K562 (cell line): ENCODE data around the gene FRRS1L. TPM values are rescaled to one million over a fixed set of nuclear protein-coding genes. Genes with fewer than 3 reads are reported as not detected.

Experiments
- ARHGAP35 ChIP-seq: fragments of 450-650 bp; IDR thresholded peaks from 2 replicates; pipeline ENCODE4 v1.6.1; 2018; ENCODE audit not compliant: partially characterized antibody
- BACH1 ChIP-seq: fragments of 200-800 bp; sonication (Bioruptor generic); IDR thresholded peaks from 2 replicates; pipeline ENCODE4 v1.6.1; 2016; ENCODE audit warnings: missing genetic modification characterization, missing compliant biosample characterization
- C11orf30 ChIP-seq: fragments of 450-650 bp; IDR thresholded peaks from 2 replicates; pipeline ENCODE4 v1.6.1; 2016; ENCODE audit warnings: low read depth, mild to moderate bottlenecking
- CTBP1 ChIP-seq: fragments of 450-650 bp; IDR thresholded peaks from 2 replicates; pipeline ENCODE4 v1.6.1; 2016; ENCODE audit warnings: borderline replicate concordance
- ELF2 ChIP-seq: fragments of 250-450 bp; sonication (Bioruptor Pico); IDR thresholded peaks from 2 replicates; pipeline ENCODE4 v1.5.0; 2021; ENCODE audit warnings: mild to moderate bottlenecking
- MEF2D ChIP-seq: conservative IDR thresholded peaks from 2 replicates; pipeline ENCODE4 v1.6.1; 2016; ENCODE audit warnings: low read depth, missing genetic modification characterization, missing compliant biosample characterization
- POLR3G ChIP-seq: IDR thresholded peaks from 2 replicates; pipeline ENCODE4 v1.6.1; 2011; ENCODE audit not compliant: insufficient read length, insufficient replicate concordance; ENCODE audit errors: extremely low read depth
- SMARCC2 ChIP-seq: fragments of 450-650 bp; IDR thresholded peaks from 2 replicates; pipeline ENCODE4 v1.6.1; 2017; ENCODE audit warnings: antibody characterized with exemption, moderate library complexity, mild to moderate bottlenecking, low read depth
- TEAD2 ChIP-seq: fragments of 450-650 bp; IDR thresholded peaks from 2 replicates; pipeline ENCODE4 v1.6.1; 2016; ENCODE audit warnings: missing genetic modification characterization, control low read depth, missing compliant biosample characterization
- TEAD4 ChIP-seq, 2 experiments: sonication (generic) in 1 of 2; formaldehyde crosslinking in 1 of 2; IDR thresholded peaks; 2 replicates each; pipeline versions ENCODE4 v1.6.1 to v1.8.0; 2012 to 2022; ENCODE audit warnings: borderline replicate concordance in 1 of 2, inconsistent platforms in 1 of 2, low read length in 1 of 2, mild to moderate bottlenecking in 1 of 2, missing genetic modification reagents in 1 of 2
- TRIM24 ChIP-seq, 2 experiments: fragments of 450-650 bp; IDR thresholded peaks; 2 replicates each; pipeline ENCODE4 v1.6.1; 2016
- ZNF224 ChIP-seq: sonication (generic); formaldehyde crosslinking; IDR thresholded peaks from 2 replicates; pipeline ENCODE4 v1.8.0; 2022; ENCODE audit warnings: mild to moderate bottlenecking, missing genetic modification reagents
- ZNF232 ChIP-seq: sonication (generic); formaldehyde crosslinking; IDR thresholded peaks from 2 replicates; pipeline ENCODE4 v1.8.0; 2022; ENCODE audit warnings: mild to moderate bottlenecking, missing genetic modification reagents
- polyA plus RNA-seq, 8 experiments: library from polyadenylated mRNA; depleted of rRNA in 4 of 8; stranded (reverse) in 5 of 8; unstranded in 3 of 8; fragments of >200 nt; fragmentation: Nextera tagmentation in 2 of 8; fragmentation: Illumina TruSeq in 1 of 8; extraction: Ambion mirVana in 2 of 8; extraction: Trizol in 1 of 8; gene quantifications; 2 replicates each; pipeline versions ENCODE4 v1.2.1 to v1.2.3, GENCODE V29; 2011 to 2014; ENCODE audit warnings: inconsistent platforms in 1 of 8, missing spikeins in 1 of 8
- total RNA-seq, 7 experiments: library from RNA; depleted of rRNA in 6 of 7; stranded (reverse); fragments of >200 nt in 6 of 7; fragmentation: Illumina TruSeq in 2 of 7; extraction: Trizol in 2 of 7; gene quantifications; 2 replicates each; pipeline versions ENCODE4 v1.2.1 to v1.2.3, GENCODE V29; 2011 to 2021; ENCODE audit warnings: low replicate concordance in 1 of 7
- TF ChIP-seq, protein P1 (sequence below): fragments of 200-600 bp; sonication (generic); IDR thresholded peaks from one replicate; pipeline ENCODE4 v1.6.1; 2012; ENCODE audit warnings: mild to moderate bottlenecking, low read depth, low read length, inconsistent platforms
- TF ChIP-seq, protein P2 (sequence below): fragments of 250-450 bp; sonication (Bioruptor Pico); IDR thresholded peaks from 2 replicates; pipeline ENCODE4 v1.5.0; 2020; ENCODE audit warnings: mild to moderate bottlenecking

The FRRS1L gene
- total and polyA plus RNA-seq, 9 of the 15 experiments (the other 6 are each of a cell fraction or from before 2014, with no cell fraction given) = under 0.01 to 0.04 (median 0.03) TPM; not detected in 5

DNA sequence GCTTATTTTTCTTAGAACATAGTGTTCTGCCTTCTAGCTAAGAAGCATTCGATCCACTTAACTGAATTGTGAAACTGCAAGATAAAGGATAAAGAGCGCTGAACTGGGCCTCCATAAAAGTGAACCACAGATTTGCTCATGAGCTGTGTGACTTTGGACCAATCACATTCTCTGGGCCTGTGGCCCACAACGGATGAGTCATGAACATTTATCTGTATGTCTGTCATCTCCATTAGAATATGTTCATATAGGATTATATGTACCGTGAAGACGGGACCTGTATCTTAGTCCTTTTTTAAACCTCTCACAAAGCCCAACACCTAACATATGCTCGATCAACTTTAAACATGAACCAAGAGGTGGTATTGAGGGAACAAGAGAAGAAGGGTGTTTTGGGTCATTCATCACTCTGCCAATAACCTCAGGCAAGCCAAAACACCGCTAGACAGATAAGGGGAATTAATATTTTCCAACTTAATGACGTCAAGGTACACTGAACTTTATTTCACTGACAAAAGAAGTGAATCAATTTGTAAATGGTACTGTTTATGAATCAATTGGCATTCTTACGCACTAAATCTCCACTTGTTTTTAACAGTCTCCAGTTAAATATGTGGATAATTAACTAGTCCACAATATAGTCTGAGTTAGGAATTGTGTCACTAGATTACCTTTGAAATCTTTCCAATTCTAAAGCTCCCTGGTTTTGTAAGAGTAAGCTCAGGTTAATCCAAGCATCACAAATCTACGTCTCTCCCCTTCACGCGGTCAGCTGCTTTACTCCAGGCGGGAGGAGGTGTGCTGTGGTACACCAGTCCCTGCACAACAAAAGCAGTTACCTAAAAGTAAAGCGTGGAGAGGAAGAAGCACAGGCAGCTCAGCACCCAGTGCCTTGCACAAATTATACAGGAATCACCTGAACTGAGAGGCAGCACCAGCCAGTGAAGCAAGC, 48.9 kb downstream of the FRRS1L start (continued):
- TF ChIP-seq, protein P1, sequence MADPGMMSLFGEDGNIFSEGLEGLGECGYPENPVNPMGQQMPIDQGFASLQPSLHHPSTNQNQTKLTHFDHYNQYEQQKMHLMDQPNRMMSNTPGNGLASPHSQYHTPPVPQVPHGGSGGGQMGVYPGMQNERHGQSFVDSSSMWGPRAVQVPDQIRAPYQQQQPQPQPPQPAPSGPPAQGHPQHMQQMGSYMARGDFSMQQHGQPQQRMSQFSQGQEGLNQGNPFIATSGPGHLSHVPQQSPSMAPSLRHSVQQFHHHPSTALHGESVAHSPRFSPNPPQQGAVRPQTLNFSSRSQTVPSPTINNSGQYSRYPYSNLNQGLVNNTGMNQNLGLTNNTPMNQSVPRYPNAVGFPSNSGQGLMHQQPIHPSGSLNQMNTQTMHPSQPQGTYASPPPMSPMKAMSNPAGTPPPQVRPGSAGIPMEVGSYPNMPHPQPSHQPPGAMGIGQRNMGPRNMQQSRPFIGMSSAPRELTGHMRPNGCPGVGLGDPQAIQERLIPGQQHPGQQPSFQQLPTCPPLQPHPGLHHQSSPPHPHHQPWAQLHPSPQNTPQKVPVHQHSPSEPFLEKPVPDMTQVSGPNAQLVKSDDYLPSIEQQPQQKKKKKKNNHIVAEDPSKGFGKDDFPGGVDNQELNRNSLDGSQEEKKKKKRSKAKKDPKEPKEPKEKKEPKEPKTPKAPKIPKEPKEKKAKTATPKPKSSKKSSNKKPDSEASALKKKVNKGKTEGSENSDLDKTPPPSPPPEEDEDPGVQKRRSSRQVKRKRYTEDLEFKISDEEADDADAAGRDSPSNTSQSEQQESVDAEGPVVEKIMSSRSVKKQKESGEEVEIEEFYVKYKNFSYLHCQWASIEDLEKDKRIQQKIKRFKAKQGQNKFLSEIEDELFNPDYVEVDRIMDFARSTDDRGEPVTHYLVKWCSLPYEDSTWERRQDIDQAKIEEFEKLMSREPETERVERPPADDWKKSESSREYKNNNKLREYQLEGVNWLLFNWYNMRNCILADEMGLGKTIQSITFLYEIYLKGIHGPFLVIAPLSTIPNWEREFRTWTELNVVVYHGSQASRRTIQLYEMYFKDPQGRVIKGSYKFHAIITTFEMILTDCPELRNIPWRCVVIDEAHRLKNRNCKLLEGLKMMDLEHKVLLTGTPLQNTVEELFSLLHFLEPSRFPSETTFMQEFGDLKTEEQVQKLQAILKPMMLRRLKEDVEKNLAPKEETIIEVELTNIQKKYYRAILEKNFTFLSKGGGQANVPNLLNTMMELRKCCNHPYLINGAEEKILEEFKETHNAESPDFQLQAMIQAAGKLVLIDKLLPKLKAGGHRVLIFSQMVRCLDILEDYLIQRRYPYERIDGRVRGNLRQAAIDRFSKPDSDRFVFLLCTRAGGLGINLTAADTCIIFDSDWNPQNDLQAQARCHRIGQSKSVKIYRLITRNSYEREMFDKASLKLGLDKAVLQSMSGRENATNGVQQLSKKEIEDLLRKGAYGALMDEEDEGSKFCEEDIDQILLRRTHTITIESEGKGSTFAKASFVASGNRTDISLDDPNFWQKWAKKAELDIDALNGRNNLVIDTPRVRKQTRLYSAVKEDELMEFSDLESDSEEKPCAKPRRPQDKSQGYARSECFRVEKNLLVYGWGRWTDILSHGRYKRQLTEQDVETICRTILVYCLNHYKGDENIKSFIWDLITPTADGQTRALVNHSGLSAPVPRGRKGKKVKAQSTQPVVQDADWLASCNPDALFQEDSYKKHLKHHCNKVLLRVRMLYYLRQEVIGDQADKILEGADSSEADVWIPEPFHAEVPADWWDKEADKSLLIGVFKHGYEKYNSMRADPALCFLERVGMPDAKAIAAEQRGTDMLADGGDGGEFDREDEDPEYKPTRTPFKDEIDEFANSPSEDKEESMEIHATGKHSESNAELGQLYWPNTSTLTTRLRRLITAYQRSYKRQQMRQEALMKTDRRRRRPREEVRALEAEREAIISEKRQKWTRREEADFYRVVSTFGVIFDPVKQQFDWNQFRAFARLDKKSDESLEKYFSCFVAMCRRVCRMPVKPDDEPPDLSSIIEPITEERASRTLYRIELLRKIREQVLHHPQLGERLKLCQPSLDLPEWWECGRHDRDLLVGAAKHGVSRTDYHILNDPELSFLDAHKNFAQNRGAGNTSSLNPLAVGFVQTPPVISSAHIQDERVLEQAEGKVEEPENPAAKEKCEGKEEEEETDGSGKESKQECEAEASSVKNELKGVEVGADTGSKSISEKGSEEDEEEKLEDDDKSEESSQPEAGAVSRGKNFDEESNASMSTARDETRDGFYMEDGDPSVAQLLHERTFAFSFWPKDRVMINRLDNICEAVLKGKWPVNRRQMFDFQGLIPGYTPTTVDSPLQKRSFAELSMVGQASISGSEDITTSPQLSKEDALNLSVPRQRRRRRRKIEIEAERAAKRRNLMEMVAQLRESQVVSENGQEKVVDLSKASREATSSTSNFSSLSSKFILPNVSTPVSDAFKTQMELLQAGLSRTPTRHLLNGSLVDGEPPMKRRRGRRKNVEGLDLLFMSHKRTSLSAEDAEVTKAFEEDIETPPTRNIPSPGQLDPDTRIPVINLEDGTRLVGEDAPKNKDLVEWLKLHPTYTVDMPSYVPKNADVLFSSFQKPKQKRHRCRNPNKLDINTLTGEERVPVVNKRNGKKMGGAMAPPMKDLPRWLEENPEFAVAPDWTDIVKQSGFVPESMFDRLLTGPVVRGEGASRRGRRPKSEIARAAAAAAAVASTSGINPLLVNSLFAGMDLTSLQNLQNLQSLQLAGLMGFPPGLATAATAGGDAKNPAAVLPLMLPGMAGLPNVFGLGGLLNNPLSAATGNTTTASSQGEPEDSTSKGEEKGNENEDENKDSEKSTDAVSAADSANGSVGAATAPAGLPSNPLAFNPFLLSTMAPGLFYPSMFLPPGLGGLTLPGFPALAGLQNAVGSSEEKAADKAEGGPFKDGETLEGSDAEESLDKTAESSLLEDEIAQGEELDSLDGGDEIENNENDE = no peak
- TF ChIP-seq ZNF232 (CRISPR knock-in tag) (no peak), TEAD4 (IDR thresholded peaks at IDR 0.05; ENCODE audit: low read length) (peak; percentile 64; the same call in 1 of the 2 replicates), TEAD4 (CRISPR knock-in tag; IDR thresholded peaks at IDR 0.05; ENCODE audit: borderline replicate concordance) (no peak), POLR3G (no peak), TEAD2 (tag) (no peak), ZNF224 (no peak), ARHGAP35 (no peak), C11orf30 (peak; percentile 74), TRIM24 (IDR thresholded peaks at IDR 0.05) (0 out of 4 replicates have a peak, but pooled peaks have one; percentile 4 to 5), CTBP1 (no peak), MEF2D (tag) (no peak), BACH1 (tag) (no peak), SMARCC2 (no peak), ELF2 (CRISPR knock-in tag) (no peak)
- TF ChIP-seq, protein P2, sequence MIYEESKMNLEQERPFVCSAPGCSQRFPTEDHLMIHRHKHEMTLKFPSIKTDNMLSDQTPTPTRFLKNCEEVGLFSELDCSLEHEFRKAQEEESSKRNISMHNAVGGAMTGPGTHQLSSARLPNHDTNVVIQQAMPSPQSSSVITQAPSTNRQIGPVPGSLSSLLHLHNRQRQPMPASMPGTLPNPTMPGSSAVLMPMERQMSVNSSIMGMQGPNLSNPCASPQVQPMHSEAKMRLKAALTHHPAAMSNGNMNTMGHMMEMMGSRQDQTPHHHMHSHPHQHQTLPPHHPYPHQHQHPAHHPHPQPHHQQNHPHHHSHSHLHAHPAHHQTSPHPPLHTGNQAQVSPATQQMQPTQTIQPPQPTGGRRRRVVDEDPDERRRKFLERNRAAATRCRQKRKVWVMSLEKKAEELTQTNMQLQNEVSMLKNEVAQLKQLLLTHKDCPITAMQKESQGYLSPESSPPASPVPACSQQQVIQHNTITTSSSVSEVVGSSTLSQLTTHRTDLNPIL (CRISPR knock-in tag) = no peak
